HG03097 (cell line): ENCODE data around the gene CHKA.

ENCODE experiments used
- ATAC-seq: cut with Tn5 transposase; IDR thresholded peaks from one replicate; pipeline ENCODE4 v1.9.1; 2021; ENCODE audit not compliant: unreplicated experiment, low FRiP score

Gene CHKA

DNA sequence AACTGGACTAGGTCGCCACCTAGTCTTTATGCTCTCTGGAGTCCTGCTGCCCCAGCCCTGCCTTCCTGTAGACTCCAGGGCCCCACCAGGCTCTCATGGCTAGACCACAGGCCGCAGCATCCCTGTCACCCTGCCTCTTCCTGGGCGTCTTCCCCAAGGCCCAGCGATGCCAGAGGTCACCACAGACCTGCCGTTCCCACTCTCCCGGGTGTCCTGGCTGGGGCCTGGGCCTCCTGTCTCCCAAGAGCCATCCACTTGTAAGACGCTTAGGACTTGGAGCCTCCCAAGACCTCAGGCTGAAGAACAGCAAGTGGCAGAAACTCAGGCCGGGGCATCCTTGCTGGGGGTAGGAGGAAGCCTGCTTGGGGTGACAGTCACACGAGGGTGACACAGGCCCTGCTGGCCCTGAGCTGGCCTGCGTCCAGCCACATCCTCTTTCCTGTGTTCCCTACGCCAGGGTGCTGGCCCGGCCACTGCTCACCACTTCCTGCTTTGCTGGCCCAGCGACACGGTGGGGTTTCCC lies 84.4 kb downstream of the CHKA start:
- ATAC-seq = no peak

DNA sequence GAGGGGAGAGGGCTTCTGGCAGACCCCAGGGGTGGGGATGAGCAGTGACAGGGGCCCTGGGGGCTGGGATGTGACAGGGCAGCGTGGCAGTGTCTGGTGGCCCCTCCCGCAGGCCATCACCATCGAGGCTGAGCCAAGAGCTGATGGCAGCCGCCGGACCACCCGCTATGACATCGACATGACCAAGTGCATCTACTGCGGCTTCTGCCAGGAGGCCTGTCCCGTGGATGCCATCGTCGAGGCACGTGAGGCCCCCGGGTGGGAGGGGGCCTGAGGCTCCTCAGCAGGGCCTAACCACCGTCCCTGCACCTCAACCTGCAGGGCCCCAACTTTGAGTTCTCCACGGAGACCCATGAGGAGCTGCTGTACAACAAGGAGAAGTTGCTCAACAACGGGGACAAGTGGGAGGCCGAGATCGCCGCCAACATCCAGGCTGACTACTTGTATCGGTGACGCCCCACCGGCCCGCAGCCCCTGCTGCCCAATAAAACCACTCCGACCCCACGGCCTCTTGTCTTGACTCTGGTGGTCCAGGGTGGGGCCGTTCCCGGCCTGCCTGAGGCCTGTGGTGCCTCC lies 85.0 kb downstream of the CHKA start:
- ATAC-seq = no peak

DNA sequence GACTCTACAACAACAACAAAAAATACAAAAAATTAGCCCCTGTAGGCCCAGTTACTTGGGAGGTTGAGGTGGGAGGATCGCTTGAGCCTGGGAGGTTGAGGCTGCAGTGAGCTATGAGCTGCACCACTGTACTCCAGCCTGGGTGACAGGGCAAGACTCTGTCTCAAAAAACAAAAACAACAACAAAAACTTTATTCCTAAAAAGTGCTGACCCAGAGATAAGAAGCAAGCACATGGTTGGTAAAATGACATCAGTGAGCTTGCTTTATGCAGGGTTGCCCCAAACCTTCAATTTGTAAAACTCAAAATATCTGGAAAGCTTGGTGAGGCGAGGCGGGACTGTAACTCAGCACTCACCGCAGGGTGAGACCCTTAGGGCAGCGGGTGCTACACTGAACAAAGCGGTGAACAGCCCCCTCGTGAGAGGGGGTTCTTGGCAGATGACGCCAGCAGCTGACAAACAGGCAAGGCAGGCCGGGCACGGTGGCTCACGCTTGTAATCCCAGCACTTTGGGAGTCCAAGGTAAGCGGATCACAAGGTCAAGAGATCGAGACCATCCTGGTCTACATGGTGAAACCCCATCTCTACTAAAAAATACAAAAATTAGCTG lies 85.8 kb downstream of the CHKA start:
- no peak for ATAC-seq

GRCh38 chr11:68033708-68034045 lies 87.5 kb downstream of the CHKA start:
- ATAC-seq = no peak

DNA sequence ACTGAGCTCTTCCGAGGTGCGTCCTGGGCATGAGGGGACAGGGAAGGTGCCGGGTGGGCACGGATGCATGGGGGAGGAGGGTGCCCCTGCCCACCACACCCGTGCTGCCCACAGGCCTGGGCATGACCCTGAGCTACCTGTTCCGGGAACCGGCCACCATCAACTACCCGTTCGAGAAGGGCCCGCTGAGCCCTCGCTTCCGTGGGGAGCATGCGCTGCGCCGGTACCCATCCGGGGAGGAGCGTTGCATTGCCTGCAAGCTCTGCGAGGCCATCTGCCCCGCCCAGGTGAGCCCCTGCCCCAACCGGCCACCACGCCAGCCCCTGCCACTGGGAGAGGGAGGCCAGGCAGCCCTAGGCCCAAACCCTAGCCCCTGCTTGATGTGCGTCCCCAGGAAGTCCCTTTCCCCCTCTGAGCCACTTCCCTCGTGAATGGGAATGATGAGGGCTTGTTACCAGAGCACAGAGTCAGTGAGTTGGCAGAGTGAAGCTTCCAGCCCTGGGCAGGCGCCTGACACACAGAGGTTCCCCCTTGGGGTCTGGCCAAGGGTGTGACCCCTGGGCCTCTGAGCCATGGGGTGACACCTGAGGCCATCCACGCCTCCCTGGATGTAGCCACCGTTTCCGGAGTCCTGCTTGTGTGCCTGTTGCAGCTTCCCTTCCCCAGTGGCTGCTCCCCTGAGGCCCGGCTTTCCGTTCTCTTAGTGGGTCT lies 88.0 kb downstream of the CHKA start:
- ATAC-seq = no peak

GRCh38 chr11:68032003-68032402 lies 89.2 kb downstream of the CHKA start:
- no peak for ATAC-seq

- no peak for ATAC-seq
Measured at GRCh38 chr11:68031144-68031464, 90.1 kb downstream of the CHKA start.

GRCh38 chr11:68030318-68031143 lies 90.7 kb downstream of the CHKA start, which contains the start of gene NDUFS8:
Gene NDUFS8 (plus strand): TSS chr11:68030681. CDS start chr11:68032152, 1,471 bp downstream.
- ATAC-seq = peak; percentile 84

GRCh38 chr11:68028802-68029545 lies 92.2 kb downstream of the CHKA start:
- ATAC-seq = no peak

DNA sequence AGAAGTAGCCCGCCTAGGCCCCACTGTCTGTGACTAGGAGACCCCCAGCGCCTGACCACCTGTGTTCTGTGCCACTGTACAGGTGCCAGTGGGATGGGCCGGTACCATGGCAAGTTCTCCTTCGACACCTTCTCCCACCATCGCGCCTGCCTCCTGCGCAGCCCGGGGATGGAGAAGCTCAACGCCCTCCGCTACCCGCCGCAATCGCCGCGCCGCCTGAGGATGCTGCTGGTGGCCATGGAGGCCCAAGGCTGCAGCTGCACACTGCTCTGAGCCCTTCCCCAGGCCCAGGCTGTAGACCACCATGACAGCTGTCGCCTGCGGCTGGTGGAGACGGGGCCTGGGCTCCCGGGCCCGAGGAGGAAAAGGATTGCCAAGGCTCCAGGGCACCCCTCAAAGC lies 93.5 kb downstream of the CHKA start:
- no peak for ATAC-seq

- ATAC-seq = no peak
Measured at GRCh38 chr11:68026391-68027105, 94.6 kb downstream of the CHKA start.

DNA sequence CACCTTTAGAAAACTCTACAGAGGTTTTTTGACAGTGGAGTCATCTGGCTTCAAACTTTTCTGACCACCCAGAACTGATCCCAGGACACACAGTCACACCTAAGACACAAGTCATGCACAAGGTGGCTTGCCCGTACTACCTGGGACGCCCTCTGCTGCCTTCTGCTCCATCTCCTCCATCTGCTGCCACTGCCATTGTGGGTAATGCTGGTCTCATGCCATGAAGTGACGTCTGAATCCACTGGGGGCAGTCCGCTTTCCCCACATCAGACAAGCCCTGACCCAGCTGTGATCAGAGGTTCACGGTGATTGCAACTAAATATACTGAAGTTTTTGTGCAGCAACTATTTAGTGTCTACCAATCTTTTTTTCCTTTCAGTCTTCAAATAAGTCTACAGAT lies 96.1 kb downstream of the CHKA start:
- ATAC-seq = no peak

DNA sequence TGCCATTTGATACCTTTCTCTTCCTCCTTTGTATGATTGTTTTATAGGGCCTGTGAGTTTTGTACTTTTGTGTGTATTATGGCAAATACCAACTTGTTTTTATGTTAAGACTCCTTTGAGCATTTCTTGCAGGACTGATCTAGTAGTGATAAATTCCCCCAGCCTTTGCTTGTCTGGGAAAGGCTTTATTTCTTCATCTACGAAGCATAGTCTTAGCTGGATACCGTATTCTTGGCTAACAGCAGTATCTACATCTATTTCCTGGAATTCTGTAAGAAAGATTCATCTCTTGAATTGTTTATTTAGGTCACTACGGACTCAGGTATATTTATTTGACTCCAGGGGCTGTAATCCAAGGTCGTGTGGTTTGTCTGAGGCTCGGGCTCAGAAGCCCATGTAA lies 96.7 kb downstream of the CHKA start:
- no peak for ATAC-seq

- ATAC-seq = no peak
Measured at GRCh38 chr11:68022531-68022930, 98.7 kb downstream of the CHKA start.

- no peak for ATAC-seq
Measured at GRCh38 chr11:68021167-68021787, 99.9 kb downstream of the CHKA start.

GRCh38 chr11:68020575-68020974 lies 100.6 kb downstream of the CHKA start:
- no peak for ATAC-seq

GRCh38 chr11:68019486-68019885 lies 101.7 kb downstream of the CHKA start:
- no peak for ATAC-seq

DNA sequence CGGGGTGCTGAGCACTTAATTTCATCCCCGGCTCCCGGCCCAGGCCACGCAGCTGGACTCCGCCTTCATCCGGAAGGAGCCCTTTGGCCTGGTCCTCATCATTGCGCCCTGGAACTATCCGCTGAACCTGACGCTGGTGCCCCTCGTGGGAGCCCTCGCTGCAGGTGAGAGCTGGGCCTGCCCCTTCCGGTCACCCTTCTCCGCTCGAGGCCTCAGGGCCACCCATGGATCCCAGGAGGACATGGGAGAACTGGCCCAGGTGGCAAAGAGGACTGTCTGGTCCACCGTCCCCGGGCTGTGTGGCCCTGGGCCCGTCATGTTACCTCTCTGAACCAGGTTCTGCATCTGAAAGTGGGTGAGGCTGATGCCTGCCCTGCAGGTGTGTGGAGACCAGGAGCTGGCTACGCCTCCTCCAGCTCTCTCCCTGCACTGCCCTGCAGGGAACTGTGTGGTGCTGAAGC lies 102.4 kb downstream of the CHKA start:
- no peak for ATAC-seq

DNA sequence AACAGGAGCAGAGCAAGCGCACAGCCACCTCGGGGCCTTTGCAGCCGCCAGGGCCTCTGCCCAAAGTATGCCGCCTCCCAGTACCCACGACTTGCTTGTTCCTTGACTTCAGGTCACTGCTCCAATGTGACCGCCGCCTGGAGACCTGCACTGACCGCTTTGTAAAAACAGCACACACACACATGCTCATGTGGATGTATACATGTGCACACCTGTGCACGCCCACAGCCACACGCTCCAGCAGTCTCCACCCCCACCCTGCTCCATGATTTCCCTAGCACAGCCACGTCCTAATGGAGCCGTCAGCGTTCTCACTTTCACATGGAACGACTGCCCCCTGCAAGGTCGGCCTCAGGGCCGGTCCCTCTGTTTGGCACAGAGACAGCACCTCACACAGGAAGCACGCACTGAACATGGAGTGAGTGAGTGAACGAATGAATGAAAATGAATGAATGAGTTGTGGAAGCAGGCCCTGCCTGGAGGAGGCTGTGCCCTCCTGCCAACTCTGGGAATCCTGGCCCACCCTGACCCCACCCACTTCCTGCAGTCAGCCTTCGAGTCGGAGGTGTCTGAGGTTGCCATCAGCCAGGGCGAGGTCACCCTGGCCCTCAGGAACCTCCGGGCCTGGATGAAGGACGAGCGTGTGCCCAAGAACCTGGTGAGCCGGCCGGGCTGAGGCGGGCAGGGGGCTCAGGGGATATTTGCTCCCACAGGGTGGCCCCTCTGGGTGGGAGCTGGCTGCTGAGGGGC lies 103.0 kb downstream of the CHKA start:
- ATAC-seq = no peak
